Measurements from ENCODE around the gene RALGPS1. TPM values are rescaled to one million over a fixed set of nuclear protein-coding genes. Genes with fewer than 3 reads are reported as not detected.
A peak's percentile ranks its signal among the peaks of the same experiment; 100 is the strongest.

Gene RALGPS1
- total and polyA plus RNA-seq, 2 of the 13 experiments (the other 11 are each of a cell fraction or from before 2014, with no cell fraction given), result 3.7 to 6.5 TPM

- TF ChIP-seq, protein P1, sequence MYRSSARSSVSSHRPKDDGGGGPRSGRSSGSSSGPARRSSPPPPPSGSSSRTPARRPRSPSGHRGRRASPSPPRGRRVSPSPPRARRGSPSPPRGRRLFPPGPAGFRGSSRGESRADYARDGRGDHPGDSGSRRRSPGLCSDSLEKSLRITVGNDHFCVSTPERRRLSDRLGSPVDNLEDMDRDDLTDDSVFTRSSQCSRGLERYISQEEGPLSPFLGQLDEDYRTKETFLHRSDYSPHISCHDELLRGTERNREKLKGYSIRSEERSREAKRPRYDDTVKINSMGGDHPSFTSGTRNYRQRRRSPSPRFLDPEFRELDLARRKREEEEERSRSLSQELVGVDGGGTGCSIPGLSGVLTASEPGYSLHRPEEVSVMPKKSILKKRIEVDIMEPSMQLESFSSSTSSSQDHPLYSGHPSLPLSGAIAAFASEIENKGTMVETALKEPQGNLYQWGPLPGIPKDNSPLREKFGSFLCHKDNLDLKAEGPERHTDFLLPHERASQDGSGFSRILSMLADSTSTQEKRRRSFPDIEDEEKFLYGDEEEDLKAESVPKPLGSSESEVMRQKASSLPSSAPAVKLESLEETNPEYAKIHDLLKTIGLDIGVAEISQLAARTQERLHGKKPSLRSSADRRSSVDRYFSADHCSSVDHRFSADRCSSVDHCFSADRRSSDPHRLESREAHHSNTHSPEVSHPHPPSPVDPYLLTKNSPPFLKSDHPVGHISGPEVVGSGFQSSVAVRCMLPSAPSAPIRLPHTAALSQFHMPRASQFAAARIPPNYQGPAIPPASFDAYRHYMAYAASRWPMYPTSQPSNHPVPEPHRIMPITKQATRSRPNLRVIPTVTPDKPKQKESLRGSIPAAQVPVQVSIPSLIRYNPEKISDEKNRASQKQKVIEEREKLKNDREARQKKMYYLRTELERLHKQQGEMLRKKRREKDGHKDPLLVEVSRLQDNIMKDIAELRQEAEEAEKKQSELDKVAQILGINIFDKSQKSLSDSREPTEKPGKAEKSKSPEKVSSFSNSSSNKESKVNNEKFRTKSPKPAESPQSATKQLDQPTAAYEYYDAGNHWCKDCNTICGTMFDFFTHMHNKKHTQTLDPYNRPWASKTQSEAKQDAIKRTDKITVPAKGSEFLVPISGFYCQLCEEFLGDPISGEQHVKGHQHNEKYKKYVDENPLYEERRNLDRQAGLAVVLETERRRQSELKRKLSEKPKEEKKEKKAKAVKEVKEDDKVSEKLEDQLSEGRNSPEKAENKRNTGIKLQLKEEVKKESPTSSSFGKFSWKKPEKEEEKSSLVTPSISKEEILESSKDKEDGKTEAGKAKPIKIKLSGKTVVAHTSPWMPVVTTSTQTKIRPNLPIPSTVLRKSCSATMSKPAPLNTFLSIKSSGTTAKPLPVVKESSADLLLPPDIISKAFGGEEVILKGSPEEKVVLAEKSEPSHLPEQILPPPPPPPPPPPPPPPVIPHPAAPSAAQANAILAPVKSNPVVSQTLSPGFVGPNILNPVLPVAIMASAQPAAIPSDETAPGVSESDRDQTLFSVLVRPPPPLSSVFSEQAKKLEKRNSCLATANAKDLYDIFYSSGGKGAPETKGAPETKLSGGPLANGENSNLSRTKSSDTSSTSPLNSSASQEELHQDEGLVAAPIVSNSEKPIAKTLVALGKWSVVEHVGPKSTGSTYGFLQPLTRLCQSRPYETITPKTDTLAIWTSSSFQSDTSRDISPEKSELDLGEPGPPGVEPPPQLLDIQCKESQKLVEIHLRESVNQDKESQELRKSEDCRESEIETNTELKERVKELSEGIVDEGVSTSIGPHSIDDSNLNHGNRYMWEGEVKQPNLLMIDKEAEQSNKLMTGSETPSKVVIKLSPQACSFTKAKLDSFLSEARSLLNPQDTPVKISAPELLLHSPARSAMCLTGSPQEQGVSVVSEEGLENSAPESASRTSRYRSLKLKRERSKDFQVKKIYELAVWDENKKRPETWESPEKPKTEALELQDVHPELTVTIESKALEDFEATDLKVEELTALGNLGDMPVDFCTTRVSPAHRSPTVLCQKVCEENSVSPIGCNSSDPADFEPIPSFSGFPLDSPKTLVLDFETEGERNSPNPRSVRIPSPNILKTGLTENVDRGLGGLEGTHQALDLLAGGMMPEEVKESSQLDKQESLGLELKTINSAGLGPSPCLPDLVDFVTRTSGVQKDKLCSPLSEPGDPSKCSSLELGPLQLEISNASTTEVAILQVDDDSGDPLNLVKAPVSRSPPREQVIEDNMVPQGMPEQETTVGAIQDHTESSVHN (CRISPR knock-in tag; IDR thresholded peaks at IDR 0.05), result no peak
- TF ChIP-seq ZNF224 (CRISPR knock-in tag; IDR thresholded peaks at IDR 0.05) (no peak), NR2F6 (IDR thresholded peaks at IDR 0.05) (no peak), NR2F6 (CRISPR knock-in tag; IDR thresholded peaks at IDR 0.05) (0 out of 2 replicates have a peak, but pooled peaks have one; percentile 5), ZBTB26 (CRISPR knock-in tag; IDR thresholded peaks at IDR 0.05; ENCODE audit: borderline replicate concordance) (peak; percentile 21; the same call in 1 of the 2 replicates), SP140L (CRISPR knock-in tag; IDR thresholded peaks at IDR 0.05; ENCODE audit: borderline replicate concordance) (no peak), ZNF570 (CRISPR knock-in tag; IDR thresholded peaks at IDR 0.05; ENCODE audit: borderline replicate concordance) (no peak), ZNF253 (CRISPR knock-in tag; IDR thresholded peaks at IDR 0.05; ENCODE audit: borderline replicate concordance) (no peak), ZBTB14 (CRISPR knock-in tag; IDR thresholded peaks at IDR 0.05) (no peak), BHLHE40 (IDR thresholded peaks at IDR 0.05; ENCODE audit: low read length) (peak; percentile 46; the same call in 1 of the 2 replicates), POGZ (CRISPR knock-in tag; IDR thresholded peaks at IDR 0.05) (no peak), ZNF513 (CRISPR knock-in tag; conservative IDR thresholded peaks at IDR 0.05) (no peak), TBX3 (IDR thresholded peaks at IDR 0.05; ENCODE audit: borderline replicate concordance) (peak; percentile 20; the same call in 1 of the 2 replicates), ZNF615 (CRISPR knock-in tag; IDR thresholded peaks at IDR 0.05; ENCODE audit: borderline replicate concordance) (no peak)
These were observed 271.6 kb downstream of the RALGPS1 start (continued) for GRCh38 chr9:127185931-127186781.

Measured in HepG2 (cell line).